Stimulated activated CD8-positive, alpha-beta memory T cell treated with anti-CD3 and anti-CD28 coated beads, Interleukin-12 subunit alpha, Interleukin-12 subunit beta, amount 100 ng/mL, for 4 hours (primary cell): ENCODE data around the gene PRIMPOL.
A peak's percentile ranks its signal among the peaks of the same experiment; 100 is the strongest.
"Not testable (repeated sequence)": the region's sequence is repeated elsewhere in the genome, so short reads cannot be mapped to it uniquely, and the experiment has no call there.

Experiments
- DNase-seq: peaks from one replicate; pipeline ENCODE4 v3.0.0-alpha.2; 2020; ENCODE audit warnings: low read depth

Gene PRIMPOL

DNA sequence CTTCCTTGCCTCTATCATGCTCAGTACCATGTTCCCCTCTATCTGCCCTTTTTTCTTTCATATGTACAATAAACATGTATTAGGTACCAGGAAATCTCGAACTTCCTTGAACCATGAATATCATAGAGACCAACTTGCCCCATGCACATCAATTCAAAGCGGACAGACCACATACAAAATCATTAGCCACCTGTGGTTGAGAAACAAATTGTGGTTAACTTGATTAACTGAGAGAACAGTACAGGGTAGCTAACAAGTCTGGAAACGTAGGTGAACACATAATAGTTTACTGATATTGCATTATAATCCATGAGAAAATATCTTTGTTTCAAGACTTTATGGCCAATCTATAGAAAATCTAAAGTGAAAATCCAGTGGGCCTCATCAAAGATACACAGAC lies 8.5 kb upstream of the PRIMPOL start:
- DNase-seq: no peak

DNA sequence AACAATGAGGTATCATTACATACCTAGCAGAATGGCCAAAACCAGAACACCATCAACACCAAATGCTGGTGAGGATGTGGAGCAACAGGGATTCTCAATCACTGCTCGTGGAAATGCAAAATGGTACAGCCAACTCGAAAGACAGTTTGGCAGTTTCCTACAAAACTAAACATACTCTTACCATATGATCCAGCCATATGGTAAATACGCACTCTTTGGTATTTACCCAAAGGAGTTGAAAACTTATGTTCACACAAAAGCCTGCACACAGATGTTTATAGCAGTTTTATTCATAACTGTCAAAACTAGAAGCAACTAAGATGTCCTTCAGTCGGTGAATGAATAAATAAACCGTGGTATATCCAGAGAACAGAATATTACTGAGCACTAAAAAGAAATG lies 8.1 kb upstream of the PRIMPOL start:
- no peak for DNase-seq

DNA sequence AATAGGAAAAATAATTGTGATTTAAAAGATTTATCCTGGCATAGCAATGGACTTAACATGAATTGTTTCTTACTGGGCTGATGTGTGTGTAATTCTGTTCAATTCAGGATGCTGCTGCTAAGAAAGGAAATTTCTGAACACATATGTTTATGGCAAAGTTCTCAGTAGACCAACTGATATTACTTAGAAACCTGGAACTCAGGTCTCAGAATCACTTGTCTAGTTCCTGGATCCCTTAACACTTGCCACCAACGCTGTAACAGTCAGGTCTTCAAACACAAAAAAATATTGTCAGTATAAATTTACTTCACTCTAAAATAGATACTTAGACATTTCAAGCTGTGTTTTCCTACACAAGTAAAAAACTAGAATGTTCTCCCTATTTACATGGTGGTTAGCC lies 5.8 kb upstream of the PRIMPOL start:
- DNase-seq: no peak

DNA sequence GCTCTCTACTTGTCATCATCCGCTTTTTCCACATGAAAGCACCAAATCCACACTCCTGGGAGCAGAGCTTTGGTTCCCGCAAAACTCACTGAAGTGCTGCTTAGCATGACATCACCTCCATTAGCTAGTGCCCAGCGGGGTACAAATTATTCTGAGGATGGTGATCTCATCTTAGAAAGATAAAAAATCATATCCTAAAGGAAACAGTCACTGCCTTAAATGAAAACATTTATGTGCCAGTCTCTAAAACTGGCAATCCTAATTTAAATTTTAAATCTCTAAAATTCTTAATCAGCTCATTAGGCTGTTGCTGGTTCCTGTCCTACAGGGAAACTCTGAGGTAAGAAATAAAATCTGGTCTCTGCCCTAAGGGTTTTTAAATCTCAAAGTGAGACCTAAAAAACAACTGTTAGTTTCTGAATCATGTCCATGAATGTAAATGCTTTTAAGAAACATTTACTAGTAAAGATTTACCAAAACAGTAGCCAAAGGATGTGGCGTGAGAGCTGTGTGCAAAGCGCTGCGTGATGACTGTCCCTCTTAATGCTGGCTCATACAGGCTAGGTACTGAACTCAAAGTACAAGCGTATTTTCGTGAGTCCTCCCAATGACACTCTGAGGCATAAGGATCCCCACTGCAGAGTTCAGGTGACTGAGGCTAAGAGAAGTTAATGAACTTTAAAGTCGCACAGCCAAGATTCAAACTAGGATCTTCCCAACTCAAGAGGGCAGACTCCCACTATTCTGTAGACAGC lies 4.8 kb upstream of the PRIMPOL start:
- DNase-seq: no peak

- DNase-seq: no peak
These were observed 3.5 kb upstream of the PRIMPOL start for GRCh38 chr4:184645904-184646610.

GRCh38 chr4:184647266-184648053 lies 2.1 kb upstream of the PRIMPOL start:
- no peak for DNase-seq

DNA sequence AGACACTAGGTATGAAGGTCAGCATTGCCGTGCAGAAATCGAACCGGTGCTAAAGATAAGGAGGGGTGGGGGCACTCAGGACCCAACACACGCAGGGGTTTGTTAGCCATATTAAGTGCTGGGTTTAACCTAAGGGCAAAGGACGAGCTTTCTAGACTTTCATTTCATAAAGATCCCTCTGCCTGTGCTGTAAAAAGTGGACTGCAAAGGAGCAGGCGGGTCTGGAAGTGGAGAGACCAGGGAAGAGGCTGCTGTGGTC lies 1.6 kb upstream of the PRIMPOL start:
- DNase-seq: no peak

- DNase-seq: peak; percentile 13
These were observed 1.1 kb upstream of the PRIMPOL start for GRCh38 chr4:184648313-184649025.

- DNase-seq: no peak
These were observed 675 bp downstream of the PRIMPOL start for GRCh38 chr4:184649971-184650855.

DNA sequence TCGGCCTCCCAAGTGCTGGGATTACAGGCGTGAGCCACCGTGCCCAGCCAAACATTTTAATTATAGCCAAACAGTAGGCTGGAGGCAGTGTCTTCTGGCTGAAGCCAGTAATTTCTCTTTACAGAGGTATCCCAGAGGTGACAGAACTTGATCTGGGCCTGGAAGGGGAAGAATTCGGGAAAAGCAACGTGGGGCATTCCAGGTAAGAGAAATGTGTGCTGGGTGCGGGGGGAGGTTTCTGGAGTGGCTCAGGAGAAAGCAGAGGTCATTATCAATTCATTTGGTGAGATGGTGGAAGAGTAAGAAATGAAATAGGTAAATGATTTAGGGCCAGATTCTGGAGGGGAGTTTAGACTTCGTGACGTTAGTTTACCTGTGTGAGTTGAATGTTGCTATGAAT lies 2.4 kb downstream of the PRIMPOL start:
- DNase-seq: no peak

DNA sequence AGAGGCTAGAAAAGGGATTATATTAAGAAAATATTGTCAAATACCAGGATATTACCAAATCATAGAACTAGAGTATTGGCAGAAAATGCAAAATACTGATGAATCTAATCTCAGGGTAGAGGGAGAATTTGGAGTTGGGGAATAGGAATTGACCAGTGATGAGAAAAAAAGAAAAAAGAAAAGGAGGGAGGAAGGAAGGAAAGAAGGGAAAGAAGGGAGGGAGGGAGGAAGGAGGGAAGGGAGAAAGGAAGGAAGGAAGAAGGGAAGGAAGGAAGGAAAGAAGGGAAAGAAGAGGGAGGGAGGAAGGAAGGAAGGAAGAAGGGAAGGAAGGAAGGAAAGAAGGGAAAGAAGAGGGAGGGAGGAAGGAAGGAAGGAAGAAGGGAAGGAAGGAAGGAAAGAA lies 3.1 kb downstream of the PRIMPOL start:
- not testable (repeated sequence) for DNase-seq

GRCh38 chr4:184653650-184654049 lies 4.1 kb downstream of the PRIMPOL start:
- no peak for DNase-seq

DNA sequence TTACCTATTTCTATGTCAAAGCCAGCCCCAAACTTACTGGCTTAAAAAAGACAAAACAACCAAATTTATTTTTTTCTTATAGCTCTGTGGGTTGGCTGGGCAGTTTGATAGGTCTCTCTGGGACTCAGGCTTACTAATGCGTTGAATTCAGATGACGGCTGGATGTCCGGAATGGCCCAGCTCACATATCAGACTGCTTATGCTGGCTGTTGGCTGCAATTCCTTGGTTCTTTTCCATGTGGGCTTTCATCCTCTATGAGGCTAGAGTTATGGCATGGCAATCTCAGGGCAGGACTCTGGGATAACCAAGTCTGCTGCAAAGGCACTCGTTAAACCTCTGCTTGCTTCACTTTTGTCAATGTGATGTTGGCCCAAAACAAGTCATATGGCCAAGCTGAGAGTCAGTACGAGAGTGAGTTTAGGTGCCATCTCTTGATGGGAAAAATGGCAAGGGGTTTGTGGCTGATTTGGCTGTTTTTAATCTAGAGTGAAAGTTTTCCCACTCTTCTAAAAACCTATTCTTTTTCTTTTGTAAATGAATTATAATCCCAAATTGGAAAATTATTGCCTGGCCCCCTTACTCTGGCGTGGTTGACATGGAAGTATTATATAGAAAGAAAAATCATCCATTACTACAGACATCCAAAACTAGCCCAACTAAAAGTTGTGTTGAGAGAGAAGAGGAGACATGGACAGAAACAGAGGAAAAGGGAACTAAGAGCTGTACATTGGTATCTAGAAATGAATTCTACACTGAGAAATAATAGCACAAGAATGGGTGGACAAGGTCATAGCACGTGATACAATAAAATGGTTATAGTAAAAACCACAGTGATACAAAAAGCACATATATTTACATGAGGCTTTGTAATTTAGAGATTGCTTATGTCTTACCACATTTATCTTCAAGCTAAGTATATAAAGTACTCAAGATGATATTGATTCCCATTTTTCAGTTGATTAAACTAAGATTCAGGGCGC lies 6.6 kb downstream of the PRIMPOL start:
- DNase-seq: no peak

DNA sequence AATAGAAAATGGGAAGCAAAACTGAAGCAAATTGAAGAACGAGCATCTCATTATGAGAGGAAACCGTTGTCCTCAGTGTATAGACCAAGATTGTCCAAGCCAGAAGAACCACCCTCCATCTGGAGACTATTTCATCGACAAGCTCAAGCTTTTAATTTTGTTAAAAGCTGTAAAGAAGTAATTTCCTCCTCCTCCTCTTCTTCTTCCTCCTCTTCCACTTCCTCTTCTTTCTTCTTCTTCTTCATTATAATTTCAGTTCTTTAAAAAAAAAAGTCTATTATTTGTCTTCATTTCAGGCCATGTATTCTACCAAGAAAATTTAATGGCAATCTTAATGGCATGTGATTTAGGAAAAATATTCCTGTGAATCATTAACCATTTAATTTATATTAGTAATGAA lies 7.6 kb downstream of the PRIMPOL start:
- DNase-seq: no peak

GRCh38 chr4:184657820-184658219 lies 8.3 kb downstream of the PRIMPOL start:
- DNase-seq: not testable (repeated sequence)

DNA sequence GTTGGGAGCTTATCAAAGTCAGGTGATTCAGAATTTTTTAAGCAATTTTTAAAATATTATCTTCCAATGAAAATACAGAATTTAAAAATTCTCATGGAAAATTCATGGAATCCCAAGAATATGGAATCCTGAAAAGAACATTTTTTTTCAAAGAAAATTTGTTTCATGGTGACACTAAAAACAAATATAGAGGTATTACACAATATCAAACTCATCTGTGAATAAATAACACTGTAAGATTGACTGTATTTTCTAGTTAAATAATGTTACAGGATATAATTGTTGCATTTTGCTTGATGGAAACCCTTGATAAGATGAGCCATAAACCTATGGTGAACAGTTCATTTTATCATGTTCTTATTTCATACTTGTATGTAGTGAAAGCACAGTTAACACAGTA lies 11.4 kb downstream of the PRIMPOL start:
- no peak for DNase-seq

DNA sequence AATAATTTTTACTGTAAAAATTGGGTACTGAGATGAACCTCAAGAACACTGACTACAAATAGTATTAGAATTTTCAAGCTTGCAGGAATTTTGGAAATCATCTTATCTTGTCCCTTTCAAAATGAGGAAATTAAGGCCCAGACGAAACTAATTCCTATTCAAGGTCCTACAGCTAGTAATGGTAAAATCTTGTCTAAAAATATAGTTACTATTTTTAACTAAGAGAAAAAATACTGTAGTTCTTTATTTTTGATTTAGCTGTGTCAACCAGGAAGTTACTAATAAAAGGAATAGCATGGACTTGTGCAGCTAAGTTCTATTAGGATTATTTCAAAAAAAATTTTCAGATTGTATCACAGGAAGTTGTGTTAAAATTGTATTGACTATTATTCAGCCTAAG lies 12.7 kb downstream of the PRIMPOL start:
- DNase-seq: no peak

GRCh38 chr4:184664445-184665210 lies 15.1 kb downstream of the PRIMPOL start:
- DNase-seq: no peak

DNA sequence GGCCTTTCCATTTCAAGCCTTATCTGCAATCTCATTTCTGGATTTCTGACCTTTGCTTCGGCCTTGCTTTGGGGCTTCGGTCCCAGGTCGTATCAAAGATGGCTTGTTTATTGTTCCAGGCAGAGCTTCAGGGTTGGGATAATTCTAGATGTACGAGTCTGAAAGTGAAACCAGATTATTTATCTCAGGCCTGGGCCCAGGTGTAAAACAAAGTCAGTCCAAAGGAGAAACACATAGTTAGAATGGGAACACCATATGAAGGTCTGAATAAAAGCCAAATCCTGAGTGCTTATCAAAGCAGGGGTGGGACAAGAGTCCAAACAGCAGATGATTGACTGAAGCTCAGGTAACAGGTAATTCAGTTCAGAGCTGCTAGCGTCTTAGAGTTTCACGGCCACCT lies 17.1 kb downstream of the PRIMPOL start:
- DNase-seq: no peak

DNA sequence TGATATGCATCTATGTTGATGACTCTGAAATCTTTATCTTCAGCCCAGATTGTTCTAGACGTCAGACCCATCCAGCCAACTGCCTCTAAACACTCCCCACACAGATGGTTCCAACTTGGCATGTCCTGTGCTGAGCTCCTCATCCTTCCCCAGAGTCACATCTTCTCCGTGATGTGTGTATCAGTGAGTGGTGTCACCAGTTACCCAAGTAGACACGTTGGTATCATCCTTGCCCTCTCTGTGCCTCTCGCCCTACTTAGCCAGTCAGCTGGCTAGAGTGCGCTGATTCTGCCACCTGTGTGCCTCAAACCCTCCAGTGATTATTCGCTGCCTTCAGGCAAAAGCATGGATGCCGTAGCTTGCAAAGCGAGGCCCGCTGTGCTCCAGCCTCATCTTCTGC lies 18.6 kb downstream of the PRIMPOL start:
- no peak for DNase-seq
